Stimulated activated CD4-positive, alpha-beta T cell treated with anti-CD3 and anti-CD28 coated beads, Interleukin-4, amount 100 ng/mL, for 24 hours (primary cell): ENCODE results near the gene NEK4.

Experiments used
- DNase-seq: peaks from one replicate; pipeline ENCODE4 v3.0.0-alpha.2; 2020

Gene NEK4

GRCh38 chr3:52792961-52793695 is 22.4 kb upstream of the NEK4 start:
- no peak for DNase-seq

GRCh38 chr3:52792413-52792812 is 21.7 kb upstream of the NEK4 start:
- DNase-seq, result no peak

GRCh38 chr3:52791928-52792327 is 21.2 kb upstream of the NEK4 start:
- no peak for DNase-seq

GRCh38 chr3:52791366-52791765 is 20.6 kb upstream of the NEK4 start:
- no peak for DNase-seq

GRCh38 chr3:52790741-52791140 is 20.0 kb upstream of the NEK4 start:
- DNase-seq, result no peak

- DNase-seq, result no peak
Measured at GRCh38 chr3:52790337-52790736, 19.6 kb upstream of the NEK4 start.

- DNase-seq, result no peak
Measured at GRCh38 chr3:52789746-52790040, 19.0 kb upstream of the NEK4 start.

GRCh38 chr3:52788890-52789745 is 18.4 kb upstream of the NEK4 start:
- no peak for DNase-seq

- no peak for DNase-seq
Measured at GRCh38 chr3:52787672-52788625, 17.2 kb upstream of the NEK4 start.

GRCh38 chr3:52787246-52787645 is 16.5 kb upstream of the NEK4 start:
- DNase-seq, result no peak

GRCh38 chr3:52786330-52787215 is 15.8 kb upstream of the NEK4 start:
- no peak for DNase-seq

- no peak for DNase-seq
Measured at GRCh38 chr3:52784931-52785590, 14.3 kb upstream of the NEK4 start.

GRCh38 chr3:52784021-52784621 is 13.4 kb upstream of the NEK4 start:
- no peak for DNase-seq

- no peak for DNase-seq
Measured at GRCh38 chr3:52783211-52783555, 12.4 kb upstream of the NEK4 start.

- no peak for DNase-seq
Measured at GRCh38 chr3:52782412-52783210, 11.9 kb upstream of the NEK4 start.

GRCh38 chr3:52781741-52782140 is 11.0 kb upstream of the NEK4 start:
- no peak for DNase-seq

- no peak for DNase-seq
Measured at GRCh38 chr3:52779837-52780585, 9.3 kb upstream of the NEK4 start.

GRCh38 chr3:52779011-52779836 is 8.5 kb upstream of the NEK4 start:
- no peak for DNase-seq
